NCI-H82 treated with DMSO at 0.1 percent for 48 hours (cell line): Measurements from ENCODE around the gene SIGLEC12.
A peak's percentile ranks its signal among the peaks of the same experiment; 100 is the strongest.
"Not testable (repeated sequence)": the region's sequence is repeated elsewhere in the genome, so short reads cannot be mapped to it uniquely, and the experiment has no call there.

Experiments used
- DNase-seq: peaks from one replicate; lab custom pipeline; 2025; ENCODE audit not compliant: unreplicated experiment; lab: John Stamatoyannopoulos, UW

Gene SIGLEC12

DNA sequence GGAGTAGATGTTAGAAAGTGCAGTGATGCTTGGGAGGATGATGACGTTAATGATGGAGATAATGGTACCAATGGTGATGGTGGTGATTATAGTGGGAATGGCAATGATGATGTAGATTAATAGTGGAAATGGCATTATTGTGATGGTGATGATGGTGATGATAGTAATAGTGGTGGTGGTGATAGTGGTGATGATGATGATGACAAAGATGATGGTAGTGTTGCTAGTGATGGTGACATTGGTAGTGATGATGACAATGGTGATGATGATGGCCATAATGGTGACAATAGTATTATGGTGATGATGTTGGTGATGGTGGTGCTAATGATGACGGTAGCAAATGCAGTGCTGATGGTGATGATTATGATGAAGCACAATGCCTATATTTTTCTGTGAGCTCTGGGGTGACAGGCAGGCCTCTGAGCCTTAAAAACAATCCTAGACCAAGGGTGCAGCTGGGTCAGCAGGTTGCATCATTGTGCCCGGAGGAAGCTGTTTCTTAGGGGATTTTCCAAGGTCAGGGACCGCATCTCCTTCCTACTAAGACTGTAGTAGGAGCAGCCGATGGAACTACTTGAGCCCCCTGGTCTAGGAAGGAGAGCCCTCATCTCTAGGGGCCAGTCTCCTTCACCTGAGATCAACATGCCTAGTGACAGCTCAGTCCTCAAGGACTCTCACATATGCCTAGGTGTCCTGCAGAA, 15.5 kb downstream of the SIGLEC12 start:
- DNase-seq, result no peak

DNA sequence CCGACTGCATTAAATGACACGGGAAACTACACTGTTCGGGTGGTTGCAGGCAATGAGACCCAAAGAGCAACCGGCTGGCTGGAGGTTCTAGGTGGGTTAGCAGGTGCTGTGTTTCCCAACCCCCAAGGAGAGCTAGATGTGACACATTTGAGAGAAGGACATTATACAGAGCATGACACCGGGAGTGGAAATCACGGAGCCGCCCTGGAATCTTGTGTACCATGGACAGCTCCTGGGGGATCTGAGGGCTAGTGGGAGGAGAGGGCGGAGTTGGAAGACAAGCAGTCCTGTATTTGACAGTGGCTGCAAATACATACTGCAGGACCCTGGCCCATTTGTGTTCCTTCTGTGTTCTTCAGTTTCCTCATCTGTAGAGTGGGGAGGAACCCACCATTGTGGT, 21.0 kb downstream of the SIGLEC12 start:
- DNase-seq, result no peak

- no peak for DNase-seq
Observed at GRCh38 chr19:51479531-51480331, 21.9 kb downstream of the SIGLEC12 start.

GRCh38 chr19:51478381-51479234, 23.0 kb downstream of the SIGLEC12 start, which contains the start of gene CEACAM18:
TSS of gene CEACAM18 (plus strand) at chr19:51478539.
- no peak for DNase-seq

- DNase-seq, result no peak
Observed at GRCh38 chr19:51477344-51477743, 24.3 kb downstream of the SIGLEC12 start.

DNA sequence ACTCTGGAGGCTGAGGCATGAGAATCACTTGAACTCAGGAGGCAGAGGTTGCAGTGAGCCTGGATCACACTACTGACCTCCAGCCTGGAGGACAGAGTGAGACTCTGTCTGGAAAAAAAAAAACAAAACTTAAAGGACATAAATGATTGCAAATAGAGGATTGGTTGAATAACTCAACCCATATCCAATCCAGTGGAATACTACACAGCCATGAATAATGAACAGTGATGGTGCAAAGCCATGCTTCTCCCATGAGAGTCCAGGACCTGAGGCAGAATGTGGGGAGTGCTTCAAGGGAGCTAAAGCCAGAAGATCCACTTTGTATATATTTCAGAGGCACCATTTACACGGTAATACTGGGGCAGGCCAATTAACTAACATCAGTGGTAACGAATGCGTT, 25.4 kb downstream of the SIGLEC12 start:
- no peak for DNase-seq

DNA sequence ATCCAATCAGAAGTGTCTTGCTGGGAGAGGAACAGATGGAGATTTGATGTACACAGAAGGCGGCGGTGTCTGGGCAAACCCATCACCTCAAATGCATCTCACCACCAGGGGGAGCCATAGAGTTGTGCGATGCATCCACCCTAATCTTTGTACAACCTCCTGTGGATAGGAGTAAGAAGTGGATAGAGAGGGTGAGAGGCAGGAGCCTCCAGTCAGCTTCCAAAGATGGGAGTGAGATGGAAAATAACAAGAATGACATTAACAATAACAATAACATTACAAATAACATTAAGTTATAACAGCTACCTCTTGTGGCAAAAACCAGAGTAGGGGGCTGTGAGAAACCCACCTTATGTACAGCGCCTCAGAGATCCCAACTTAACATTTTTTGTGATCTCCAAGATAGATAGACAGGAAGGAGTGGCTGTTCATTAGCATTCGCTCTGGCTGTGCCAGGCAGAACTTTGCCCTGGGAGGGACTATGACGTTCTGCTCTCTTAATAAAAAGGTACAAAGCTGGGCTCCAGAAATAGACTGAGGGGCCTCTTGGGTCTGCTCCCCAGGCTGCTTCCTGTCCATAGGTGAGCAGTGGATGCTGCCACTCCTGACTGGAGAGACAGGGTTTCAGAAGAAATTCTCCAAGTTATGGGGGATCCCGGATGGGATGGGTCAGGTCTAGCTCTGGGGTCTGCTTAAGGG, 28.4 kb downstream of the SIGLEC12 start:
- peak; percentile 73 for DNase-seq

DNA sequence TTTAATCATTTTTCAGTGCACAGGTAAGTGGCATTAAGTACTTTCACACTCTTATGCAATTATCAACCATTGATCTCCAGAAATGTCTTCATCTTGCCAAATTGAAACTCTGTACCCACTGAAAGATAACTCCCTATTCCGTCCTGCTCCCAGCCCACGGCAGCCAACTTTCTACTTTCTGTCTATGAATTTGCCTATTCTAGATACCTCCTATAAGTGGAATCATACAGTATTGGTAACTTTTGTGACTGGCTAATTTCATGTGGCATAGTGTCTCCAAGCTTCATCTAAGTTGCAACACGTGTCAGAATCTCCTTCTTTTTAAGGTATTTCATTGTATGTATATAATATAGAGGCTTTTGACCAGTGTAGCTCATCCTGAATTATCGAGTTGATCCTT, 29.0 kb downstream of the SIGLEC12 start:
- DNase-seq, result no peak

GRCh38 chr19:51471527-51471926, 30.1 kb downstream of the SIGLEC12 start:
- no peak for DNase-seq

- DNase-seq, result no peak
Observed at GRCh38 chr19:51470966-51471365, 30.6 kb downstream of the SIGLEC12 start.

GRCh38 chr19:51469629-51470028, 32.0 kb downstream of the SIGLEC12 start:
- DNase-seq, result no peak

GRCh38 chr19:51469162-51469561, 32.4 kb downstream of the SIGLEC12 start:
- DNase-seq, result no peak

DNA sequence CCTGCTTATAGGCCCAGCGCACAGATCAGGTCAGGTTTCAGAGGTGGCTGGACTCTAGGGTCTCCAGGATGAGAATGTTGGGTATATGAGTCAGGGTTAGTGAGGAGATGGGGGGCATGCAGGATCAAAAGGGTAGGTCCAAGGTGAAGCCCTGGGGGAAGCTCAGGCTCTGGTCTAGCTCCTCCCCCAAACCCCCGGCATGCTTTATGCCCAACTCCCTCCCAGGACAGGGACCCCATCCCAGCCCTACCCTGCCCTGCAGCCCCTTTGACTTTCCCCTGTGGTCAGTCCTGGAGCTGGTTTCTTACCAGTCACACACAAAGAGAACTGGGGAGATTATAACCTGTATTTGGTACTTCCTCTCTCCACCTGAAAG, 33.1 kb downstream of the SIGLEC12 start:
- DNase-seq, result no peak

GRCh38 chr19:51467864-51468544, 33.6 kb downstream of the SIGLEC12 start:
- no peak for DNase-seq

DNA sequence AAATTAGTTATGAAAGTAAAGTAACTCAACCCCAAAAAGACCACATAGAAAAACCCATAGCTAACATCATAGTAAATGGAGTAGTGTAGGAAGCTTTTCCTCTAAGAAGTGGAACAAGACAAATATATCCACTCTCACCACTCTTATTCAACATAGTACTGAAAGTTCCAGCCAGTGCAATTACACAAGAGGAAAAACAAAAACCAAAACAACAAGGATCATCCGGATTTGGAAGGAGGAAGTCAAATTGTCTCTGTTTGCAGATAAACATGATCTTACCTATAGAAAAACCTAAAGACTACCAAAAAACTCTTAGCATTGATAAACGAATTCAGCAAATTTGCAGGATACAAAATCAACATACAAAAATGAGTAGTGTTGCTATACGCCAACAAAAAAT, 34.9 kb downstream of the SIGLEC12 start:
- no peak for DNase-seq

- not testable (repeated sequence) for DNase-seq
Observed at GRCh38 chr19:51463976-51464581, 37.5 kb downstream of the SIGLEC12 start.

GRCh38 chr19:51462681-51463080, 38.9 kb downstream of the SIGLEC12 start:
- DNase-seq, result no peak

- no peak for DNase-seq
Observed at GRCh38 chr19:51462276-51462675, 39.3 kb downstream of the SIGLEC12 start.

GRCh38 chr19:51461723-51462161, 39.9 kb downstream of the SIGLEC12 start:
- no peak for DNase-seq
